Stimulated activated CD4-positive, alpha-beta T cell treated with anti-CD3 and anti-CD28 coated beads, Interleukin-4, amount 100 ng/mL, for 1 hour (primary cell): ENCODE results near the gene CSGALNACT2.

Source experiments
- DNase-seq: peaks from one replicate; pipeline ENCODE4 v3.0.0-alpha.2; 2020

CSGALNACT2 gene

DNA sequence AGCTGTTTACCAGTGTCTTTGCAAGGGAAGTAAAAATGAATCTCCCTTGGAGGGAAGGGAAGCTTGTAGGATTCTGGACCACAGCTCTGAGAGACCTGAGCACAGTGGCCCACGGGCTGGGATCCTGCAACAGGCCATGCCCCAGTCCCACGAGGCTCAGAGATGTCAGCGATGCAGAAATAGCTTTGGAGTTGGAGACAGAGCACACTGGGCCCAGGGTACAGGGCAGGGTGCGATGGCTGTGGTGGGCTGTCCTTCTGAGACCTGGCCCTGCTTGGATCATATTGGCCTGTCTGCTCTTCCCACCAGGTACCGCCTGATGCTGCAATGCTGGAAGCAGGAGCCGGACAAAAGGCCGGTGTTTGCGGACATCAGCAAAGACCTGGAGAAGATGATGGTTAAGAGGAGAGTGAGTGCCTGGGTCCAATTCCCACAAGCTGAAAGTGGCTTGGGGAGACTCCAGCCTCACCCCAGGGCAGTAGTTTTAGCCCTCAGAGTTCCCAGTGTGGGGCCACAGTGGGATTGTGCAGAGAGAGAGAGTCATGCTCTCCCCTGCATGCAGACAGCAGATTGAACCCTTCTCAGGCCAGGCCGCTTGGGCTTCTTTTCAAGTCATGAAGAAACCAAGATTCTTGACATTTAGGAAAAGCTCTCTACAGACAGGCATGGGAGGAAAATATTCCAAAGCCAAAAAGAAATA lies 13.5 kb upstream of the CSGALNACT2 start:
- no peak for DNase-seq

DNA sequence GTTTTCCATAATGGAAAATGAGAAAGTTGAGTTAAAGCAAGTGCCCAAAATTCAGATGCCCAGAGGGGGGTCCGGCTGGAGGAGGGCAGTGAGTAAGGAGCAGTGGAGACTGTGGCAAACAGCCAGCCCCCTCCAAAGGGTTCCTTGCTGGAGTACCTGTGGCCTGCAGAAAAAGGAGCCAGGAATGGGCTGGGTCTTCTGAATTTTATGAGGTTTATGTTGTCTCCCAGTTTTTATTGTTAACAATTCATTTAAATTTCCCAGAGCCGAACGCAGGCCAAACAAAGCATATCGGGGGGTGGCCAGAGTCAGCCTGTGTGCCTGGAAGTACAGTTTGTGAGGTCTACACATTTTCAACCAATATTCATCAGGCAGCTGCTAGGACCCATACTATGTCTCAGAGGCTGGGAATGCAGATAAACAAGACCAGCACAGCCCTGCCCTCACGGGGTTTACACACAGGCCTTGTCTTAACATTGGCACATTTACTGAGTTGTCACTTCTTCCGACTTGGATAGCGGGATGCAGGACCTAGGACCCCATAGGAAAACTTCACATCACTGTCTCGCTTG lies 12.9 kb upstream of the CSGALNACT2 start:
- DNase-seq: no peak

DNA sequence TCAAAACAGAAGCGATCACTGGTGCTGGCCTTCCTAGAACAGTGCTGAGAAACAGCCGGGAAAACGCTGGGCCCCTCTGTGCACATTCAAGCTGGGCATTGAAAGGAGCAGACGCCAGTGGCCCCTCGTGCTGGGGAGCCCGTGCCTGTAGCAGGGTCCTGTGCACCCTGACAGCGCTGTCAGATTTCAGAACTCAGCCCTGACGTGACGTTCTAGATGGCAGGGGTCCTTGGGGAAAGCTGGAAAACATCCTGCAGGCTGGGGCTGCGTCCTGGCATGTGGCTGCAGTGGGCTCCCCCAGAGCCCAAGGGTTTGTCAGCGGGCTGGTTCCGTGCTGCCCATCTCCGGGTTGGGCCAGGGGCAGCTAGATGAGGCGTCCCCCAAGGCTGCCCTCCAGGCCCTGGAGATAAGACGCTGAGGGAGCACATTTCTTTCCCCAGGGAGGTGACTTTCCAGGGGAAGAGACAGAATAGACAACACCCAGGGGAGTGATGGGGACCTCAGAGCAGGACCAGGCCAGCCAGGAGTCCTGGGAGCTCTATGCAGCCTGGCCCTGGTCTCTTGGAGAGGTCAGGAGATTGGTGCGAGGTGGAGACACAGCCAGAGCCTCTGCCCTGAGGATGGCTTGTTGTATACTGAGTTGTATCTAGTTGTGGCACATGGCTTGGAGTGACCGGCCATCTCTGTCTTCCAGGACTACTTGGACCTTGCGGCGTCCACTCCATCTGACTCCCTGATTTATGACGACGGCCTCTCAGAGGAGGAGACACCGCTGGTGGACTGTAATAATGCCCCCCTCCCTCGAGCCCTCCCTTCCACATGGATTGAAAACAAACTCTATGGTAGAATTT lies 12.1 kb upstream of the CSGALNACT2 start:
- DNase-seq: no peak

- DNase-seq: no peak
Observed at GRCh38 chr10:43126759-43127424, 11.4 kb upstream of the CSGALNACT2 start.

- no peak for DNase-seq
Observed at GRCh38 chr10:43127442-43127841, 10.8 kb upstream of the CSGALNACT2 start.

DNA sequence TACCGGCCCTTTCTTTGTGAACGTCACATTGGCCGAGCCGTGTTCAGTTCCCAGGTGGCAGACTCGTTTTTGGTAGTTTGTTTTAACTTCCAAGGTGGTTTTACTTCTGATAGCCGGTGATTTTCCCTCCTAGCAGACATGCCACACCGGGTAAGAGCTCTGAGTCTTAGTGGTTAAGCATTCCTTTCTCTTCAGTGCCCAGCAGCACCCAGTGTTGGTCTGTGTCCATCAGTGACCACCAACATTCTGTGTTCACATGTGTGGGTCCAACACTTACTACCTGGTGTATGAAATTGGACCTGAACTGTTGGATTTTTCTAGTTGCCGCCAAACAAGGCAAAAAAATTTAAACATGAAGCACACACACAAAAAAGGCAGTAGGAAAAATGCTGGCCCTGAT lies 9.9 kb upstream of the CSGALNACT2 start:
- no peak for DNase-seq

- no peak for DNase-seq
Observed at GRCh38 chr10:43128958-43129706, 9.1 kb upstream of the CSGALNACT2 start.

GRCh38 chr10:43130770-43131171 lies 7.5 kb upstream of the CSGALNACT2 start:
- no peak for DNase-seq

- no peak for DNase-seq
Observed at GRCh38 chr10:43131256-43131655, 7.0 kb upstream of the CSGALNACT2 start.

GRCh38 chr10:43131906-43132305 lies 6.3 kb upstream of the CSGALNACT2 start:
- DNase-seq: no peak

- no peak for DNase-seq
Observed at GRCh38 chr10:43132867-43133787, 5.1 kb upstream of the CSGALNACT2 start.

GRCh38 chr10:43134126-43134905 lies 3.9 kb upstream of the CSGALNACT2 start:
- no peak for DNase-seq

- no peak for DNase-seq
Observed at GRCh38 chr10:43135064-43135463, 3.2 kb upstream of the CSGALNACT2 start.

DNA sequence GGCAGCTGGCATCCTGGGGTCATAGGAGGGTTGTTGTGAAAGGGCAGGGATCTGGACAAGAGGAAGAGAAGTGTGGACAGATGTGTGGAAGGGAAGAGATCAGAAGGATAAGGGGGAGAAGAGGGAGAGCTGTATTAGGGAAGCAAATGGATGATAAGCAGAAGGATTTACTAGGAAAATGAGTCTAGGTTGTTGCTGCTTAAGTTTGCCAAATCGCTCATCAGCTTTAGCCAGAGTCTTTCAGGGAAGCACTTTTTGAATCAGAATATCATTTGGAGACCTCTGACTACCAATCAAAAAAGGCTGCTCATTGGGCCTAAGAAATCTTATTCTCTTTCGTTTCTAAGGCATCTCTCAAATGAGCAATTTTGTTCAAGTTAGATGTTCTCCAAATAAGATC lies 2.6 kb upstream of the CSGALNACT2 start:
- no peak for DNase-seq

- no peak for DNase-seq
Observed at GRCh38 chr10:43136432-43136831, 1.8 kb upstream of the CSGALNACT2 start.

- DNase-seq: no peak
Observed at GRCh38 chr10:43136995-43137716, 1.1 kb upstream of the CSGALNACT2 start.

- peak; percentile 50 for DNase-seq
Observed at GRCh38 chr10:43137717-43138020, 576 bp upstream of the CSGALNACT2 start.

DNA sequence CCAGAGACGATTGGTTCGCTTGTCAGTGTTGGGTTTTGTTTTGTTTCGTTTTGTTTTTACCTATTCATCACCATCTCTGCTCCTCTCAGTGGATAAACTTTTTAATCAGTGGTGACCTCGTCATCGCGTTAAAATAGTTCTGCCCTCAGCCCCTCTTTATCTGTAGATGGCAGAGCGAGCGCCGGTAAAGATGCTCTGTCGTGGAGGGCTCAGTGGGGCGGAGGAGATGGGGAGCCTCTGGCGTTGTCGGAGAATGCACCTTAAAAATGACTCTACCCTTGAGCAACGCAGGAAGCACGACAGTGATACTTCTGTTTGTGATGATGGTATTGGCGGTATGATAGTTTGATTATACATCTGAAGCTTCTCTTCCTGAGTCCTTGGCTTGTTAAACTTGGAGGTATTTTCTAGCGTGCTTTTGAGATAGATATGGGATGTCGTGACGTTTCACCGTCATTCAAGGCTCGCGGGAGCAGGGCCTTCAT lies 554 bp downstream of the CSGALNACT2 start:
- peak; percentile 52 for DNase-seq

DNA sequence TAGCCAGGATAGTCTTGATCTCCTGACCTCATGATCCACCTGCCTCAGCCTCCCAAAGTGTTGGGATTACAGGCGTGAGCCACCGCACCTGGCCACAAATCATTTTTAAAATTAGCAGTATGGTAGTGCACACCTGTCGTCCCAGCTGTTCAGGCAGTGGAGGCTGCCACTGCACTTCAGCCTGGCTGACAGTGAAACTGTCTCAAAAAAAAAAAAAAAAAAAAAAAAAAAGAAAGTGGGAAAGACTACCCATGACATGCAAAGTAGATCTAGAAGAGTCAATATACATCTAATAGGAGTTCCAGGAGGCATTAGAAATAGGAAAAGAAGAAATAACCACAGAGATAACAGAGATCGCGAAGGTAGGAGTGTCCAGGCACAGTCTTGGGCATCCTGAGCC lies 3.2 kb downstream of the CSGALNACT2 start:
- no peak for DNase-seq

DNA sequence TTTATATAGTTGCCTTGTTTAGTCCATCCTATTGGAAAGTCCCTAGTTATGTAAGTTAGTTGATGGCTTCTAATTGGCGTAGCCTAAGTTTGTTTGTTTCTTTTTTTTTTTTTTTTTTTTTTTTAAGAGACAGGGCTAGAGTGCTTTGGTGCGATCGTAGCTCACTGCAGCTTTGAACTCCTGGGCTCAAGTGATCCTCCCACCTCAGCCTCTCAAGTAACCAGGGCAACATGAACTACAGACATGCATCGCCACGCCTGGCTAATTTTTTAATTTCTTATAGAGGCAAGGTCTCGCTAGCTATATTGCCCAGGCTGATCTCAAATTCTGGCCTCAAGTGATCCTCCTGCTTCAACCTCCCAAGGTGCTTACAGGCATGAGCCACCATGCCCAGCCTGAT lies 7.1 kb downstream of the CSGALNACT2 start:
- no peak for DNase-seq
